ENCODE data around the gene HELZ.
"Not testable (repeated sequence)": the region's sequence is repeated elsewhere in the genome, so short reads cannot be mapped to it uniquely, and the experiment has no call there.

The HELZ gene

GRCh38 chr17:67266496-67266895, 21.5 kb upstream of the HELZ start:
- DNase-seq, result no peak

DNA sequence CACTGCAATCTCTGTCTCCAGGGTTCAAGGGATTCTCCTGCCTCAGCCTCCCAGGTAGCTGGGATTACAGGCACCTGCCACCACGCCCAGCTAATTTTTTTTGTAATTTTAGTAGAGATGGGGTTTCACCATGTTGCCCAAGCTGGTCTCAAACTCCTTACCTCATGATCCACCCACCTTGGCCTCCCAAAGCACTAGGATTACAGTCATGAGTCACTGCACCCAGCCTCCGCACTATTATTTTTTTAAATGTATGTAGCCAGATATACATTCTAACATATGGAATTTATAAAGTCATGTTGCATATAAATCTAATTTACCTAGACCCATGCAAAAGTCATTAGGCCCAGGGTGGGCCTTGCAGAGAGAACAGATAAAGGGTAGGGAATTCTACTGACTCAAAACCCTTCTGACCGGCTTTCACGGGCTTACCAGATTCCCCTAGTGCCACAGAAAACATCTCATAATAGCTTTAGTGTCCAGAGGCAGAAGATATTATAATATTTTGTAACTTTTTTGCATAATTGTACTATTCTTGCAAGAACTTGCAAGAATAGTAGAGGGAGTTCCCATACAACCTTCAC, 20.5 kb upstream of the HELZ start:
- DNase-seq, result no peak

GRCh38 chr17:67262435-67263117, 17.6 kb upstream of the HELZ start:
- DNase-seq, result no peak

DNA sequence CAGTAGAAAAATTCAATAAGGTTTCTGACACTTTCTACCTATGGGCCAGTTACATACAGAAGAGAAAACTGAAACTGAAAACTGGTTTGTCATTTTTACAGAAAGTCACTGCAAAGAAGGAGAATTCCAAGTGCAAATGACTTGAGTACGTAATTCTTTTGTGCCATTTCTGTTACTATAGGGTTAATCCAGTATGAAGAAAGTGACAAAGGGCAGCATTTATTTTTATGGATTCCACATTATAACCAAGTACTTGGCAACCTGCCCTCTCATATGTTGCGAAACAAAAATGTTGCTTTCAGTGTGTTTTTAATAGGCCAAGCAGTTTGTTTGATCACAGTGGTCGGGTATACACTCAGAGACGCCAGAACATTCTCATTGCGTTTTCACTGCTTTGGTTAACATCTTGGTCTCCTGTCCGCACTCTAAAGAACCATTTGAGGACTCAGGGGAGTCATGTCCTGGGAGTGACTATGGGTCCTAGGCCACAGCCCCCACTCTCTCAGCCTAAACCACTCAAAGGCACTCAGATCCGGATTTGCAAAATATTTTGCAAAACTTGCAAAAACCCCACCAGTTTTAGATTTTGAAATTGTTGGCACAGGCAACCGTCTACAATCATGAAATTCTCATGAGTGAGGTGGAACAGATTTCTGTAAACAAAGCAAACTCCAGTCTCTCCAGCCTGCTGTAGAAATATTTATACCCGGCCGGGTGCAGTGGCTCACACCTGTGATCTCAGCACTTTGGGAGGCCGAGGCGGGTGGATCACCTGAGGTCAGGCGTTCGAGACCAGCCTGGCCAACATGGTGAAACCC, 15.4 kb upstream of the HELZ start:
- DNase-seq, result no peak

GRCh38 chr17:67258821-67259468, 13.9 kb upstream of the HELZ start:
- DNase-seq, result no peak

DNA sequence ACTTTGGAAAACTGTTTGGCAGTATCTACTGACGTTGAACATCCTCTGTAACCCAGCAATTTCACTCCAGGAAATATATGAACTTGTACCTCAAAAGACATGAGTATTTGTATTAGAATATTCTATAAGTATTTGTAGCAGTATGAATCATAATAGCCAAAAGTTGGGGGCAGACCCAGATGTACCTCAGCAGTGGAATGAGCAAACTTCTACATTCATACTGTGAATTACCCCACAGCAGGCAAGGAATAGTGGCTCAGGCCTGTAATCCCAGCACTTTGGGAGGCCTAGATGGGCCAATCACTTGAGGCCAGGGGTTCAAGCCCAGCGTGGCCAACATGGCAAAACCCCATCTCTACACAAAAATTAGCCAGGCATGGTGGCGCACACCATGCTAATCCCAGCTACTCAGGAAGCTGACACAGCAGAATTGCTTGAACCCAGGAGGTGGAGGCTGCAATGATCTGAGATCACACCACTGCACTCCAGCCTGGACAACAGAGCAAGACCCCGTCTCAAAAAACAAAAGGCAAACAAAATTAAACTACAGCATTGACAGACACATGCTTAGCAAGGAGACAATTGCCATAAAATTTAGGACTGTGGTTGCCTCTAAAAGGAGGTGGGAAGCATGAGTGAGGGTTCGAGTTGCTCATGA, 11.2 kb upstream of the HELZ start:
- no peak for DNase-seq

- DNase-seq, result no peak
Observed at GRCh38 chr17:67253384-67253783, 8.4 kb upstream of the HELZ start.

- DNase-seq, result not testable (repeated sequence)
Observed at GRCh38 chr17:67251586-67251985, 6.6 kb upstream of the HELZ start.

GRCh38 chr17:67248291-67248690, 3.3 kb upstream of the HELZ start:
- no peak for DNase-seq

DNA sequence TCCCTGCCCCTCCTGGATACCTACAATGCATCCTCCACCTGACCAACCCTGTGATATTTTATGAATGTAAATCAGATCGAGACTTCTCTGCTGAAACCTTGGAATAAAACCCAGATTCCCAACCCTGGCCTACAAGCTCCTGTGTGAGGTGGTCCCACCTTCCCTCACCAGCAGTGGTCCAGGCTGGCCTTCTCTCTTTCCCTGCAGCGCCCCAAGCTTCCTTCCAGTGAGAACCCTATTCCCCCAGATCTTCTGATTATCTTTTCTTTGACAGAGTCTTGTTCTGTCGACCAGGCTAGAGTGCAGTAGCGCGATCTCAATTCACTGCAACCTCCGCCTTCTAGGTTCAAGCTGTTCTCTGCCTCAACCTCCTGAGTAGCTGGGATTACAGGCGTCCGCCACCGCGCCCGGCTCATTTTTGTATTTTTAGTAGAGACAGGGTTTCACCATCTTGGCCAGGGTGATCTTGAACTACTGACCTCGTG, 2.5 kb upstream of the HELZ start:
- no peak for DNase-seq

- no peak for DNase-seq
Observed at GRCh38 chr17:67246653-67247415, 1.8 kb upstream of the HELZ start.

GRCh38 chr17:67246403-67246652, 1.3 kb upstream of the HELZ start:
- no peak for DNase-seq

GRCh38 chr17:67245694-67246402, 852 bp upstream of the HELZ start:
- DNase-seq, result peak; percentile 14

DNA sequence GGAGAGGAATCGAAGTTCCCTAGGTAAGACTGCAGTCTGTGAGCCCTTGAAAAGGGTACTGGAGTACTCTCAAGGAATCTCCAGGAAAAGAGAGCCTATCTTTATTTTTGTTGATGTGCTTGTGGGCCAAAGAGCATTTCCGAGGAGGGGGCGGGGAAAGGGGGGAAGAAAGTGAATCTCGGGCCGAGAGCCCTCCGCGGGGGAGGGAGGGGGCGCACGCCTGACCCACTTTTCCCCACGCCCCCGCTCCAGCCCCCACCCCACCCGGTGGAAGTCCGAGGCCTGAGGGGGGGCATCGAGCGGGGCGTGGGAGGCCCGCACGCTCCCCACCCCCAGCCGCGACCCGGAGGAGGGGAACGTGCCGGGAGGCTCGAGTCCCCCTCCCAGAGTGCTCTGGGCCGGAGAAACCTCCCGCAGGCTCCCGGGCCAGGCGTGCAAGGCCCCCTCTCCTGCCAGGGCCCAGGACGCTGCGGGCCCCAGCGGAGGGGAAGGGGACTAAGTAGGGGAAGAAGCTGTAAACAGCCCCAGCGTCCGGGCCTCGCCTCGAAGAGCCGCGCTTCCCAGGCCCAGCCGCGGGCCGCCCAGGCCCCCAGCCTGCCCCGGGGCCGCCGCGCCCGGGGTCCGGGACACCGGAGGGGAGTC, 444 bp downstream of the HELZ start:
- no peak for DNase-seq

DNA sequence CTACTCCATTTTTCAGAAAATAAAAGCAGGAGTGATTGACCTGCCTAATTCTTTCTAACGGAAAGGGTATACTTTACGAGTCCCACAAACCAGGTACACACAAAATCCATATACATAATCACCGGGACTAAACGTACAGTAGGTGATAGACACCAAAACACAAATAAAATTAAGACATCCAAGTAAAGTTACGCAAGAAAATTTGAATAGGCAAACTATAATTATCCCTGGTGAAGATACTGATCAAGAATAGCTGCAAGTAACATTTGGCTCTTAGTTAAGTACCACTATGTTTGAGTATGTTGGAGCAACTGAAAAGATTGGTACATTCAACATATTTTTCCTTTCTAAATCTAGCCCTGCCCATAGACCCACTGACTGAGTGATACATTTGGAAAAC, 1.7 kb downstream of the HELZ start:
- no peak for DNase-seq

GRCh38 chr17:67241719-67242341, 3.2 kb downstream of the HELZ start:
- no peak for DNase-seq

DNA sequence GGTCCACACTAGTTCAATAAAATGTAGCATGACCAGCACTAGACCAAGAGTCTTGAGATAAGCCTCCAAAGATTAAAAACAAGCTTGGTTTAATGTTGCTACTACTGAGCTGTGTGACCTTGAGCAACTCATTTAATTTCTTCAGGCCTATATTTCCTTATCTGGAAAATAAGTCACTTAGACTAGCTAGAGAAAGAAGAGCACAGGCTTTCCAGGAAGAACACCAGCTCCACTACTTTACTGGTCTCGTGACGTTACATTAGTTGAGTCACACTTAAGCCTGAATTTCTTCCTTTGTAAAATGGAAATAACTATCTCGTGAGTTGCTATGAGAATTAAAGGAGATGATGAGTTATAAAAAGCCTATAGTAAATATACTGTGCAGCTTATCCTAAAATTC, 5.4 kb downstream of the HELZ start:
- no peak for DNase-seq

- DNase-seq, result no peak
Observed at GRCh38 chr17:67238991-67239390, 6.0 kb downstream of the HELZ start.

DNA sequence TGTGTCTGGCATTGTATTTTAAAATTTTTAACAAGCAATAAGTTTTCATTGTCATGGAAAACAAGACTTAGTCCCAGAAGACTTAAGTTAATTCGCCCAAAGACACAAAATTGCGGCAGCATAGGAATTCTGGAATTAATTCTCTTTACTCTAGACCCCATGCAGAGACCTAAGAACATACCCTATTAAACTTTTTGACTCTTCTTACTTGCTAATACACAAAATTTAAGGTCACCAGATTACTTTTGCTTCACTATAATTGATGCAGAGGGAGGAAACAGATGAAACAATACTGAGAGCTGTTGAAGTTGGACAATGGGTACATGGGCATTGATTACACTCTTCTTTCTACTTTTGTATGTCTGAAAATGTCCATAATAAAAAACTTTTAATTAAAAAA, 12.6 kb downstream of the HELZ start:
- DNase-seq, result no peak

GRCh38 chr17:67229109-67229955, 15.7 kb downstream of the HELZ start:
- DNase-seq, result no peak
